Measurements from ENCODE around the gene PGM2L1.
"Not testable (repeated sequence)": the region's sequence is repeated elsewhere in the genome, so short reads cannot be mapped to it uniquely, and the experiment has no call there.

The PGM2L1 gene

DNA sequence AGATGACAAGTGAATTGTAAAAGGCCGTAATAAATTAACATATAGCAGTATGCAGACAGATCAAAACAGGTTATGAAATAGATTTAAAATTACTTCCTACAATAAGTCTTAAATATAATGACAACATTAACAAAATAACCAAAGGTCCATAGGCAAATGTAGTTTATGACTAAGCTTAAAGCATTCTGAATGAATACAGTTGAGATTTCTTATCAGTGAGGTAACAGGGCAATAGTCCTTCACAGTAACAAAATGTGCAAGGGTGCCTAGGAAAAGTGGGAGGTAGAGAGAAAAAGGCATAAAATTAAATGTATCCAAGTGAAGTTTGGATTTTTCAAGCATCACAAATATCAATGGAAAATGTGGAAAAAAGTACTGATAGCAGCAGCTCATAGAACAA lies 65.9 kb downstream of the PGM2L1 start:
- Histone ChIP-seq H3K4me1 (ENCODE audit: control insufficient read depth, insufficient read depth, low read length) (no peaks in the 10 kb centered on the region), H3K9me3 (ENCODE audit: control insufficient read depth, insufficient read depth, low read depth, low read length) (no peaks in the 10 kb centered on the region), H3K4me3 (ENCODE audit: low read depth, low read length) (no peak overlapping the region), H3K27ac (ENCODE audit: extremely low read depth, low read depth, low read length) (no peak overlapping the region), H3K36me3 (ENCODE audit: control insufficient read depth in 2 of 2, insufficient read depth in 1 of 2, low read length in 2 of 2) (no peaks in the 10 kb centered on the region)
- ChIA-PET CTCF (interaction anchor here (1.6 kb wide), 1 partner anchor 11 kb away, joined by 4 read pairs; no protein-coding TSS in a partner anchor), POLR2A (no interaction called here)
- TF ChIP-seq BCL11B (tag by site-specific recombination; IDR thresholded peaks at IDR 0.05; ENCODE audit: low read depth) (no peak), ZNF521 (tag by site-specific recombination; IDR thresholded peaks at IDR 0.05) (no peak), KLF10 (tag by site-specific recombination; IDR thresholded peaks at IDR 0.05) (no peak), ZNF19 (tag by site-specific recombination; IDR thresholded peaks at IDR 0.05; ENCODE audit: low read depth) (no peak), ZNF560 (tag by site-specific recombination; IDR thresholded peaks at IDR 0.05; ENCODE audit: borderline replicate concordance) (no peak), ZNF121 (tag by site-specific recombination; IDR thresholded peaks at IDR 0.05) (no peak), ZNF416 (tag by site-specific recombination; IDR thresholded peaks at IDR 0.05) (no peak)
- TF ChIP-seq, protein P1, sequence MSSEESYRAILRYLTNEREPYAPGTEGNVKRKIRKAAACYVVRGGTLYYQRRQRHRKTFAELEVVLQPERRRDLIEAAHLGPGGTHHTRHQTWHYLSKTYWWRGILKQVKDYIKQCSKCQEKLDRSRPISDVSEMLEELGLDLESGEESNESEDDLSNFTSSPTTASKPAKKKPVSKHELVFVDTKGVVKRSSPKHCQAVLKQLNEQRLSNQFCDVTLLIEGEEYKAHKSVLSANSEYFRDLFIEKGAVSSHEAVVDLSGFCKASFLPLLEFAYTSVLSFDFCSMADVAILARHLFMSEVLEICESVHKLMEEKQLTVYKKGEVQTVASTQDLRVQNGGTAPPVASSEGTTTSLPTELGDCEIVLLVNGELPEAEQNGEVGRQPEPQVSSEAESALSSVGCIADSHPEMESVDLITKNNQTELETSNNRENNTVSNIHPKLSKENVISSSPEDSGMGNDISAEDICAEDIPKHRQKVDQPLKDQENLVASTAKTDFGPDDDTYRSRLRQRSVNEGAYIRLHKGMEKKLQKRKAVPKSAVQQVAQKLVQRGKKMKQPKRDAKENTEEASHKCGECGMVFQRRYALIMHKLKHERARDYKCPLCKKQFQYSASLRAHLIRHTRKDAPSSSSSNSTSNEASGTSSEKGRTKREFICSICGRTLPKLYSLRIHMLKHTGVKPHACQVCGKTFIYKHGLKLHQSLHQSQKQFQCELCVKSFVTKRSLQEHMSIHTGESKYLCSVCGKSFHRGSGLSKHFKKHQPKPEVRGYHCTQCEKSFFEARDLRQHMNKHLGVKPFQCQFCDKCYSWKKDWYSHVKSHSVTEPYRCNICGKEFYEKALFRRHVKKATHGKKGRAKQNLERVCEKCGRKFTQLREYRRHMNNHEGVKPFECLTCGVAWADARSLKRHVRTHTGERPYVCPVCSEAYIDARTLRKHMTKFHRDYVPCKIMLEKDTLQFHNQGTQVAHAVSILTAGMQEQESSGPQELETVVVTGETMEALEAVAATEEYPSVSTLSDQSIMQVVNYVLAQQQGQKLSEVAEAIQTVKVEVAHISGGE (tag by site-specific recombination; conservative IDR thresholded peaks at IDR 0.05; ENCODE audit: low read depth): no peak

DNA sequence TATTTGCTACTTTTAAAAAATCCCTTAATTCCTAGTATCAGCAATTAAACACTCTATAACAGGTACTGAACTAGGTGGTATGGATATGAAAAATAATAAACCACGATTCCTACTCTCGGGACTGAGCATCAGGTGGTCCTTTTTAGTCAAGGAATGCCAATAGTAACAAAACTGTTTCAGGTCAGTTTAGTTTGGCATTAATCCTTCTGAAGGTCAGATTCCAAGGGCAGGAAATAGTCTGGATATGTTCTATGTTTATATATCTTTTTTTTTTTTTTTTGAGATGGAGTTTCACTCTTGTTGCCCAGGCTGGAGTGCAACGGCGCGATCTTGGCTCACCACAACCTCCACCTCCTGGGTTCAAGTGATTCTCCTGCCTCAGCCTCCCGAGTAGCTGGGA lies 67.2 kb downstream of the PGM2L1 start:
- H3K4me3 ChIP-seq (ENCODE audit: low read depth, low read length); H3K4me1 ChIP-seq (ENCODE audit: control insufficient read depth, insufficient read depth, low read length); H3K36me3 ChIP-seq (ENCODE audit: control insufficient read depth in 2 of 2, insufficient read depth in 1 of 2, low read length in 2 of 2); POLR2A ChIA-PET; H3K27ac ChIP-seq (ENCODE audit: extremely low read depth, low read depth, low read length); H3K9me3 ChIP-seq (ENCODE audit: control insufficient read depth, insufficient read depth, low read depth, low read length): not testable (repeated sequence)
- CTCF ChIA-PET: interaction anchor here (1.6 kb wide), 1 partner anchor 9 kb away, joined by 4 read pairs; no protein-coding TSS in a partner anchor

DNA sequence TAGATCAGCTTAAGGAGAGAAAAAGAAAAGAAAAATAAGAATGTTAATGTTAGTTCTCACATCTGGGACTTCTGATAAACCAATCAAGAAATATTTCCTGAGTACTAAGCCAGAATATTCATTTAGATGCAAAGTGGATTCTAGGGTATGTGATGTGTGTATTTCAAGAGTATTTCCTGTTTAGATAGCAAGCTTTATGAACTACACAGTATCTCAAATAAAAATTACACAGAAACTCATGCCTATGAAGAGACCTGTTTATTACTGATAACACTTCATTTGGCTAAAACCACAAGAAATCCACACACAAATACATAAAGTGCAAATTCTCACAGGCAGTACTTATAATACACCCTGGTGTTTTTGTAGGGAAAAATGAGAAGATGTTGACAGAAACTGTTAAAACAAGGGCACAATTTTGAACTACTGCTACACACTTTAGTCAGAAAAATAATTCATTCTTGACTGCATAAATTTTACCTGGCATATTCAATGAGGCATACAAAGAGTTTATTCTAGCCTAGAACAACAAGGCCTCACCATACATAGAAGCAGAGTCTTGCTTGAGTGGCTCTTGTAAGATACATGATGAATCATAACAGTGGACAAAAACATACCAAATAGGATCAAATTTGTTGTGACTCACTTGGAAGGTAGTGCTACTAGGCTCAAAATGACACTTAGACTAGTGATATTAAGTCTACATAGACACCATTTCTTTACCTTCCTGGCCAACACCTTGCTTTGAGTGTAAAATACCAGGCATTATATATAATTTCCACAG lies 68.0 kb downstream of the PGM2L1 start:
- Histone ChIP-seq H3K4me1 (ENCODE audit: control insufficient read depth, insufficient read depth, low read length) (no peaks in the 10 kb centered on the region), H3K4me3 (ENCODE audit: low read depth, low read length) (no peak overlapping the region), H3K9me3 (ENCODE audit: control insufficient read depth, insufficient read depth, low read depth, low read length) (no peaks in the 10 kb centered on the region), H3K27ac (ENCODE audit: extremely low read depth, low read depth, low read length) (no peak overlapping the region), H3K36me3 (ENCODE audit: control insufficient read depth in 2 of 2, insufficient read depth in 1 of 2, low read length in 2 of 2) (no peaks in the 10 kb centered on the region)
- TF ChIP-seq ZNF777 (tag by site-specific recombination; IDR thresholded peaks at IDR 0.05; ENCODE audit: borderline replicate concordance) (no peak), BCL11A (tag by site-specific recombination; IDR thresholded peaks at IDR 0.05; ENCODE audit: low read depth) (no peak), ZNF843 (tag by site-specific recombination; IDR thresholded peaks at IDR 0.05) (no peak), ZNF513 (tag by site-specific recombination; IDR thresholded peaks at IDR 0.05) (no peak), OSR2 (tag by site-specific recombination; IDR thresholded peaks at IDR 0.05) (no peak), ZNF10 (tag by site-specific recombination; IDR thresholded peaks at IDR 0.05) (no peak), ZNF174 (tag by site-specific recombination; IDR thresholded peaks at IDR 0.05) (no peak), ZNF654 (tag by site-specific recombination; IDR thresholded peaks at IDR 0.05; ENCODE audit: low read depth) (no peak), ZNF626 (tag by site-specific recombination; IDR thresholded peaks at IDR 0.05) (no peak), KLF10 (tag by site-specific recombination; IDR thresholded peaks at IDR 0.05) (no peak), ZNF776 (tag by site-specific recombination; IDR thresholded peaks at IDR 0.05; ENCODE audit: borderline replicate concordance) (no peak), ZNF350 (tag by site-specific recombination; IDR thresholded peaks at IDR 0.05) (no peak), ZNF133 (tag by site-specific recombination; IDR thresholded peaks at IDR 0.05) (no peak), ZNF785 (tag by site-specific recombination; IDR thresholded peaks at IDR 0.05) (no peak), ZBTB21 (tag by site-specific recombination; IDR thresholded peaks at IDR 0.05) (no peak)
- TF ChIP-seq, protein P2, sequence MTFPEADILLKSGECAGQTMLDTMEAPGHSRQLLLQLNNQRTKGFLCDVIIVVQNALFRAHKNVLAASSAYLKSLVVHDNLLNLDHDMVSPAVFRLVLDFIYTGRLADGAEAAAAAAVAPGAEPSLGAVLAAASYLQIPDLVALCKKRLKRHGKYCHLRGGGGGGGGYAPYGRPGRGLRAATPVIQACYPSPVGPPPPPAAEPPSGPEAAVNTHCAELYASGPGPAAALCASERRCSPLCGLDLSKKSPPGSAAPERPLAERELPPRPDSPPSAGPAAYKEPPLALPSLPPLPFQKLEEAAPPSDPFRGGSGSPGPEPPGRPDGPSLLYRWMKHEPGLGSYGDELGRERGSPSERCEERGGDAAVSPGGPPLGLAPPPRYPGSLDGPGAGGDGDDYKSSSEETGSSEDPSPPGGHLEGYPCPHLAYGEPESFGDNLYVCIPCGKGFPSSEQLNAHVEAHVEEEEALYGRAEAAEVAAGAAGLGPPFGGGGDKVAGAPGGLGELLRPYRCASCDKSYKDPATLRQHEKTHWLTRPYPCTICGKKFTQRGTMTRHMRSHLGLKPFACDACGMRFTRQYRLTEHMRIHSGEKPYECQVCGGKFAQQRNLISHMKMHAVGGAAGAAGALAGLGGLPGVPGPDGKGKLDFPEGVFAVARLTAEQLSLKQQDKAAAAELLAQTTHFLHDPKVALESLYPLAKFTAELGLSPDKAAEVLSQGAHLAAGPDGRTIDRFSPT (tag by site-specific recombination; IDR thresholded peaks at IDR 0.05): no peak
- CTCF ChIA-PET: interaction anchor here (1.0 to 1.1 kb wide), 3 partner anchors 9 to 123 kb away, joined by 3 to 5 read pairs (median 3); no protein-coding TSS in a partner anchor
- POLR2A ChIA-PET: interaction anchor here (1.1 kb wide), 1 partner anchor 163 kb away, joined by 3 read pairs; no protein-coding TSS in a partner anchor

Data from HEK293 (cell line).